ENCODE results near the gene RNF183. TPM values are rescaled to one million over a fixed set of nuclear protein-coding genes. Genes with fewer than 3 reads are reported as not detected.

The RNF183 gene
- total and polyA plus RNA-seq, 2 of the 4 experiments (the other 2 are of a cell fraction) = not detected

GRCh38 chr9:113255438-113255837, 47.7 kb downstream of the RNF183 start:
- Histone ChIP-seq H3K18ac (ENCODE audit: low read depth, low read length) (no peak overlapping the region), H4K20me1 (ENCODE audit: insufficient read depth, low read length) (peaks cover 8% of the 10 kb centered on the region; the same call in 1 of the 2 replicates), H2AK5ac (ENCODE audit: low read depth, low read length) (no peak overlapping the region), H2BK5ac (ENCODE audit: low read depth, low read length, poor library complexity, severe bottlenecking) (no peak overlapping the region), H3K9ac (ENCODE audit: low read depth, low read length) (no peak overlapping the region), H2BK15ac (ENCODE audit: low read depth, low read length) (no peak overlapping the region), H2BK20ac (ENCODE audit: low read depth, low read length) (no peak overlapping the region), H4K91ac (ENCODE audit: insufficient read depth, low read depth, low read length) (no peak overlapping the region), H3K56ac (ENCODE audit: extremely low read depth, insufficient read depth, low read length) (no peak overlapping the region), H3K4me3 (ENCODE audit: insufficient read depth, low read depth, low read length) (no peak overlapping the region), H3K23ac (ENCODE audit: low read depth, low read length) (no peak overlapping the region), H3K4me2 (ENCODE audit: low read depth, low read length) (no peak overlapping the region), H3K36me3 (ENCODE audit: control insufficient read depth, insufficient read depth, low read length) (peaks cover 19% of the 10 kb centered on the region), H3K27me3 (ENCODE audit: control insufficient read depth, insufficient read depth, low read length) (no peaks in the 10 kb centered on the region), H4K8ac (ENCODE audit: low read depth in 2 of 2, low read length in 2 of 2) (no peak overlapping the region), H3K14ac (replicated peaks; ENCODE audit: low read depth, low read length) (no peak overlapping the region), H3K9me1 (ENCODE audit: insufficient read depth, low read length) (peaks cover 3% of the 10 kb centered on the region; the same call in 1 of the 2 replicates), H3K4me1 (ENCODE audit: control insufficient read depth, insufficient read depth, low read length) (no peaks in the 10 kb centered on the region), H3K27ac (ENCODE audit: insufficient read depth, low read length) (no peak overlapping the region), H2AK9ac (replicated peaks; ENCODE audit: low read depth, low read length, poor library complexity) (no peak overlapping the region), H2AFZ (replicated peaks; ENCODE audit: low read length, poor library complexity) (no peak overlapping the region), H3K4ac (ENCODE audit: low read depth, low read length) (no peak overlapping the region), H3K9me3 (ENCODE audit: control insufficient read depth, insufficient read depth, low read length) (peaks cover 2% of the 10 kb centered on the region; the same call in 1 of the 2 replicates), H4K5ac (ENCODE audit: low read depth, low read length) (no peak overlapping the region), H3K79me1 (ENCODE audit: low read depth in 1 of 2, low read length in 2 of 2) (peaks cover 4 to 27% of the 10 kb centered on the region in 2 experiments; a peak in 3 of 4 replicates), H2BK120ac (ENCODE audit: low read depth, low read length) (no peak overlapping the region)
- TF ChIP-seq USF2 (IDR thresholded peaks at IDR 0.05; ENCODE audit: low read depth, low read length) (no peak), POLR2A (IDR thresholded peaks at IDR 0.05; ENCODE audit: low read depth, low read length) (no peak), MAZ (IDR thresholded peaks at IDR 0.05; ENCODE audit: borderline replicate concordance, low read depth, low read length) (no peak), MXI1 (IDR thresholded peaks at IDR 0.05; ENCODE audit: borderline replicate concordance, low read depth, low read length) (no peak), RCOR1 (IDR thresholded peaks at IDR 0.05; ENCODE audit: insufficient replicate concordance, low read length) (no peak), RAD21 (IDR thresholded peaks at IDR 0.05; ENCODE audit: low read length) (no peak), MAFK (IDR thresholded peaks at IDR 0.05; ENCODE audit: low read depth, low read length) (no peak), CHD1 (IDR thresholded peaks at IDR 0.05; ENCODE audit: low read depth, low read length) (no peak), ELK1 (IDR thresholded peaks at IDR 0.05; ENCODE audit: borderline replicate concordance, low read depth, low read length) (no peak)
- in situ Hi-C loops (cut with MboI; ENCODE audit: low sequenced_read_pairs) (no loop called here), intact Hi-C loops (cut with micrococcal nuclease) (no loop called here), dilution Hi-C loops (cut with HindIII; ENCODE audit: low sequenced_read_pairs, unreplicated experiment) (no loop called here)
- ATAC-seq (ENCODE audit: low read depth) (no peak), DNase-seq (no peak)
- ChIA-PET CTCF (no interaction called here), POLR2A (ENCODE audit: unreplicated experiment) (no interaction called here)
- BruUV-seq (replicated peaks) = no TSS peak
- 100% methylated on average over 1 of the region's 6 CpGs; no CpG with 5 or more reads in 1 of the 2 experiments for WGBS, 2 experiments (ENCODE audit: extremely low coverage in 2 of 2, insufficient read length in 1 of 2)
